T-helper 17 cell (primary cell): ENCODE measurements around the gene TRANK1. TPM values are rescaled to one million over a fixed set of nuclear protein-coding genes. Genes with fewer than 3 reads are reported as not detected.
A peak's percentile ranks its signal among the peaks of the same experiment; 100 is the strongest.
"Not testable (repeated sequence)": the region's sequence is repeated elsewhere in the genome, so short reads cannot be mapped to it uniquely, and the experiment has no call there.

Experiments used
- ATAC-seq: fragments of 150-1000 bp; cut with Tn5 transposase; 2 replicates; pipeline ENCODE4 v1.10.0; 2021; ENCODE audit warnings: mild to moderate bottlenecking, moderate library complexity
- DNase-seq, 3 donors: peaks; one replicate each; pipeline versions ENCODE4 v3.0.0 to v3.0.0-alpha.2; 2020 to 2021
- H3K9me3 ChIP-seq: one replicate; pipeline ENCODE4 v1.7.0; 2013; ENCODE audit warnings: low read length, mild to moderate bottlenecking; ENCODE audit not compliant: control insufficient read depth, poor library complexity, severe bottlenecking
- H3K27ac Mint-ChIP-seq: one replicate; pipeline ENCODE4 v1.8.0; 2022; ENCODE audit warnings: mild to moderate bottlenecking, moderate library complexity, mixed read lengths
- H3K27me3 Mint-ChIP-seq: one replicate; pipeline ENCODE4 v1.8.0; 2022; ENCODE audit warnings: mixed read lengths
- H3K36me3 Mint-ChIP-seq: one replicate; pipeline ENCODE4 v1.8.0; 2022; ENCODE audit warnings: low read depth, mixed read lengths
- H3K4me1 Mint-ChIP-seq: one replicate; pipeline ENCODE4 v1.8.0; 2022; ENCODE audit warnings: mild to moderate bottlenecking, mixed read lengths
- H3K4me3 Mint-ChIP-seq: one replicate; pipeline ENCODE4 v1.8.0; 2022; ENCODE audit warnings: mild to moderate bottlenecking, moderate library complexity, mixed read lengths
- total RNA-seq, 4 donors: library from RNA in 2 of 4; stranded (reverse) in 2 of 4; gene quantifications; one replicate each; pipeline ENCODE4 v1.2.3 and lab custom pipeline; 2022 to 2026

Gene TRANK1
- total RNA-seq, 2 donors from 2014 or later = 64.7 to 89.7 TPM

GRCh38 chr3:36969540-36970432 is 24.9 kb upstream of the TRANK1 start:
- DNase-seq (no peak), ATAC-seq (peak; percentile 97)
- H3K4me1 Mint-ChIP-seq = peaks cover 22% of the 10 kb centered on the region
- no peaks in the 10 kb centered on the region for H3K36me3 Mint-ChIP-seq
- H3K27me3 Mint-ChIP-seq = no peaks in the 10 kb centered on the region
- peak overlapping the region; percentile 47 for H3K4me3 Mint-ChIP-seq
- no peaks in the 10 kb centered on the region for H3K9me3 ChIP-seq
- peak overlapping the region; percentile 92 for H3K27ac Mint-ChIP-seq

GRCh38 chr3:36969085-36969484 is 24.2 kb upstream of the TRANK1 start:
- ATAC-seq (no peak), DNase-seq (no peak)
- H3K4me3 Mint-ChIP-seq = no peak overlapping the region
- no peaks in the 10 kb centered on the region for H3K9me3 ChIP-seq
- peak overlapping the region; percentile 92 for H3K27ac Mint-ChIP-seq
- no peaks in the 10 kb centered on the region for H3K36me3 Mint-ChIP-seq
- H3K27me3 Mint-ChIP-seq = no peaks in the 10 kb centered on the region
- H3K4me1 Mint-ChIP-seq = peaks cover 23% of the 10 kb centered on the region

- H3K4me1 Mint-ChIP-seq = peaks cover 16% of the 10 kb centered on the region
- H3K36me3 Mint-ChIP-seq = no peaks in the 10 kb centered on the region
- H3K9me3 ChIP-seq = no peaks in the 10 kb centered on the region
- H3K27me3 Mint-ChIP-seq = no peaks in the 10 kb centered on the region
- no peak for ATAC-seq
- no peak for DNase-seq
- no peak overlapping the region for H3K4me3 Mint-ChIP-seq
- H3K27ac Mint-ChIP-seq = no peak overlapping the region
Measured at GRCh38 chr3:36965440-36965839, 20.6 kb upstream of the TRANK1 start.

GRCh38 chr3:36964817-36965216 is 20.0 kb upstream of the TRANK1 start:
- H3K27me3 Mint-ChIP-seq = no peaks in the 10 kb centered on the region
- no peak overlapping the region for H3K27ac Mint-ChIP-seq
- H3K36me3 Mint-ChIP-seq = no peaks in the 10 kb centered on the region
- H3K4me3 Mint-ChIP-seq = no peak overlapping the region
- DNase-seq = no peak
- ATAC-seq = no peak
- H3K9me3 ChIP-seq = no peaks in the 10 kb centered on the region
- peaks cover 13% of the 10 kb centered on the region for H3K4me1 Mint-ChIP-seq

- Mint-ChIP-seq H3K27me3 (no peaks in the 10 kb centered on the region), H3K4me3 (no peak overlapping the region), H3K27ac (no peak overlapping the region), H3K36me3 (no peaks in the 10 kb centered on the region), H3K4me1 (peaks cover 8% of the 10 kb centered on the region)
- H3K9me3 ChIP-seq = no peaks in the 10 kb centered on the region
- no peak for ATAC-seq
- DNase-seq = no peak
Measured at GRCh38 chr3:36964331-36964730, 19.5 kb upstream of the TRANK1 start.

- not testable (repeated sequence) for ATAC-seq, H3K9me3 ChIP-seq, H3K27me3 Mint-ChIP-seq, H3K27ac Mint-ChIP-seq, H3K4me1 Mint-ChIP-seq, DNase-seq, H3K36me3 Mint-ChIP-seq, H3K4me3 Mint-ChIP-seq
Measured at GRCh38 chr3:36963008-36963407, 18.2 kb upstream of the TRANK1 start.

- H3K36me3 Mint-ChIP-seq = no peaks in the 10 kb centered on the region
- no peak for ATAC-seq
- H3K4me1 Mint-ChIP-seq = peaks cover 14% of the 10 kb centered on the region
Measured at GRCh38 chr3:36960502-36960901, 15.6 kb upstream of the TRANK1 start.

GRCh38 chr3:36959821-36960220 is 15.0 kb upstream of the TRANK1 start:
- peaks cover 15% of the 10 kb centered on the region for H3K4me1 Mint-ChIP-seq
- H3K36me3 Mint-ChIP-seq = no peaks in the 10 kb centered on the region

More at GRCh38 chr3:36960502-36960901, 15.6 kb upstream of the TRANK1 start:
- H3K9me3 ChIP-seq = no peaks in the 10 kb centered on the region
- no peak overlapping the region for H3K27ac Mint-ChIP-seq
- no peak overlapping the region for H3K4me3 Mint-ChIP-seq
- no peaks in the 10 kb centered on the region for H3K27me3 Mint-ChIP-seq
- DNase-seq = no peak

GRCh38 chr3:36957862-36958686 is 13.2 kb upstream of the TRANK1 start:
- no peaks in the 10 kb centered on the region for H3K27me3 Mint-ChIP-seq
- H3K4me1 Mint-ChIP-seq = peaks cover 13% of the 10 kb centered on the region
- ATAC-seq (no peak), DNase-seq (no peak)
- no peak overlapping the region for H3K4me3 Mint-ChIP-seq
- H3K9me3 ChIP-seq = no peaks in the 10 kb centered on the region
- no peaks in the 10 kb centered on the region for H3K36me3 Mint-ChIP-seq
- H3K27ac Mint-ChIP-seq = no peak overlapping the region

More at GRCh38 chr3:36959821-36960220, 15.0 kb upstream of the TRANK1 start:
- H3K27me3 Mint-ChIP-seq = no peaks in the 10 kb centered on the region
- ATAC-seq (no peak), DNase-seq (no peak)
- no peaks in the 10 kb centered on the region for H3K9me3 ChIP-seq
- H3K4me3 Mint-ChIP-seq = no peak overlapping the region
- H3K27ac Mint-ChIP-seq = no peak overlapping the region

- no peaks in the 10 kb centered on the region for H3K36me3 Mint-ChIP-seq
- peaks cover 13% of the 10 kb centered on the region for H3K4me1 Mint-ChIP-seq
- H3K27me3 Mint-ChIP-seq = no peaks in the 10 kb centered on the region
- ATAC-seq (no peak), DNase-seq (no peak)
- H3K27ac Mint-ChIP-seq = no peak overlapping the region
- no peak overlapping the region for H3K4me3 Mint-ChIP-seq
- no peaks in the 10 kb centered on the region for H3K9me3 ChIP-seq
Measured at GRCh38 chr3:36957063-36957462, 12.2 kb upstream of the TRANK1 start.

- DNase-seq (no peak), ATAC-seq (no peak)
- Mint-ChIP-seq H3K27me3 (no peaks in the 10 kb centered on the region), H3K36me3 (no peaks in the 10 kb centered on the region), H3K4me1 (peaks cover 13% of the 10 kb centered on the region), H3K4me3 (no peak overlapping the region), H3K27ac (no peak overlapping the region)
- no peaks in the 10 kb centered on the region for H3K9me3 ChIP-seq
Measured at GRCh38 chr3:36956155-36956554, 11.3 kb upstream of the TRANK1 start.

- no peak for ATAC-seq
- H3K27ac Mint-ChIP-seq = no peak overlapping the region
Measured at GRCh38 chr3:36954452-36955134, 9.7 kb upstream of the TRANK1 start.

GRCh38 chr3:36947814-36948213 is 3.0 kb upstream of the TRANK1 start:
- not testable (repeated sequence) for H3K9me3 ChIP-seq, DNase-seq, H3K4me3 Mint-ChIP-seq, H3K27me3 Mint-ChIP-seq, H3K36me3 Mint-ChIP-seq, H3K4me1 Mint-ChIP-seq, H3K27ac Mint-ChIP-seq, ATAC-seq

More at GRCh38 chr3:36954452-36955134, 9.7 kb upstream of the TRANK1 start:
- H3K36me3 Mint-ChIP-seq = no peaks in the 10 kb centered on the region
- no peak for DNase-seq
- no peaks in the 10 kb centered on the region for H3K27me3 Mint-ChIP-seq
- H3K4me1 Mint-ChIP-seq = peaks cover 13% of the 10 kb centered on the region
- no peak overlapping the region for H3K4me3 Mint-ChIP-seq
- no peaks in the 10 kb centered on the region for H3K9me3 ChIP-seq
